Adrenal gland (tissue), 5 donors: ENCODE data around the gene MS4A10.

Experiments
- CTCF ChIP-seq, 6 experiments: fragments of 450-650 bp in 4 of 6; fragments of 200-600 bp in 2 of 6; sonication (generic) in 1 of 6; IDR thresholded peaks; 1 replicate in 5 of 6; 2 replicates in 1 of 6; pipeline versions ENCODE4 v1.5.1 to v1.8.0; 2016 to 2021; ENCODE audit warnings: antibody characterized with exemption in 6 of 6, mild to moderate bottlenecking in 2 of 6, moderate library complexity in 1 of 6
- POLR2A ChIP-seq, 2 donors: fragments of 450-650 bp; IDR thresholded peaks; one replicate each; pipeline ENCODE4 v1.6.1; 2017; ENCODE audit warnings: antibody characterized with exemption in 2 of 2, mild to moderate bottlenecking in 2 of 2, moderate library complexity in 1 of 2
- donor health status: DM: no; HTN: no; CAD: no.

GRCh38 chr11:60764879-60765278 is 20.3 kb upstream of the MS4A10 start:
- TF ChIP-seq POLR2A (IDR thresholded peaks at IDR 0.05) (no peak), CTCF (IDR thresholded peaks at IDR 0.05) (no peak)
